GM12874 (cell line): ENCODE data around the gene STARD7.

Experiments
- TF ChIP-seq, protein P1 (sequence below): IDR thresholded peaks from 2 replicates; pipeline ENCODE4 v1.5.1; 2011; ENCODE audit warnings: low read depth, mild to moderate bottlenecking, control low read depth, low read length, moderate library complexity; ENCODE audit not compliant: insufficient read depth

The STARD7 gene

DNA sequence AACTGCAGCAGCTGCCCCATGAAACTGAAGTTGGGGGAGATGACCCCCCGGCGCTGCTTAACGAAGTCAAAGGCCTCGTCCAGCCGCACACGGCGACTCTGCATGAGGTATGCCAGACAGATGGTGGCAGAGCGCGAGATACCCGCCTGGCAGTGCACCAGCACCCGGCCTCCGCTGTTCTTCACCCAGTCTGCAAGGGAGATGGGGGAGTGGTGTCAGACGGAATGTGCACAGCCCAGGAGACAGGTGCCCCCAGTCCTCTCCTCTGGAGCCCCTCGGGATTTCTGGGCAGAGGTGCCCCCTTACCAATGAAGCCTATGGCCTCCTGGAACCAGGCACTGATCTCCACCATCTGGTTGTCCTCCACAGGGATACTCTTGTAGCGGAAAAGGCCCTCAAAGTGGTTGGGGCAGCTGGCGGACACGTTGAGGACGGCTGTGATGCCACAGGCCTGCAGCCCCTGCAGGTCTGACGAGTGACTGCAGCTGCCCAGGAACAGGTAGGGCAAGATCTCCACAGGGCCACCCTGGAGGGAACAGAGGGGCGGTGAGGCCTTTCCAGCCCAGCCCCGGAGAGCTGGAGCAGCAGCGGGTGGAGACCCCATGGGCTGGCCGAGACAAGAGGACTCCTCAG lies 64.7 kb downstream of the STARD7 start:
- TF ChIP-seq, protein P1, sequence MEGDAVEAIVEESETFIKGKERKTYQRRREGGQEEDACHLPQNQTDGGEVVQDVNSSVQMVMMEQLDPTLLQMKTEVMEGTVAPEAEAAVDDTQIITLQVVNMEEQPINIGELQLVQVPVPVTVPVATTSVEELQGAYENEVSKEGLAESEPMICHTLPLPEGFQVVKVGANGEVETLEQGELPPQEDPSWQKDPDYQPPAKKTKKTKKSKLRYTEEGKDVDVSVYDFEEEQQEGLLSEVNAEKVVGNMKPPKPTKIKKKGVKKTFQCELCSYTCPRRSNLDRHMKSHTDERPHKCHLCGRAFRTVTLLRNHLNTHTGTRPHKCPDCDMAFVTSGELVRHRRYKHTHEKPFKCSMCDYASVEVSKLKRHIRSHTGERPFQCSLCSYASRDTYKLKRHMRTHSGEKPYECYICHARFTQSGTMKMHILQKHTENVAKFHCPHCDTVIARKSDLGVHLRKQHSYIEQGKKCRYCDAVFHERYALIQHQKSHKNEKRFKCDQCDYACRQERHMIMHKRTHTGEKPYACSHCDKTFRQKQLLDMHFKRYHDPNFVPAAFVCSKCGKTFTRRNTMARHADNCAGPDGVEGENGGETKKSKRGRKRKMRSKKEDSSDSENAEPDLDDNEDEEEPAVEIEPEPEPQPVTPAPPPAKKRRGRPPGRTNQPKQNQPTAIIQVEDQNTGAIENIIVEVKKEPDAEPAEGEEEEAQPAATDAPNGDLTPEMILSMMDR: 0 out of 2 replicates have a peak, but pooled peaks have one; percentile 48

DNA sequence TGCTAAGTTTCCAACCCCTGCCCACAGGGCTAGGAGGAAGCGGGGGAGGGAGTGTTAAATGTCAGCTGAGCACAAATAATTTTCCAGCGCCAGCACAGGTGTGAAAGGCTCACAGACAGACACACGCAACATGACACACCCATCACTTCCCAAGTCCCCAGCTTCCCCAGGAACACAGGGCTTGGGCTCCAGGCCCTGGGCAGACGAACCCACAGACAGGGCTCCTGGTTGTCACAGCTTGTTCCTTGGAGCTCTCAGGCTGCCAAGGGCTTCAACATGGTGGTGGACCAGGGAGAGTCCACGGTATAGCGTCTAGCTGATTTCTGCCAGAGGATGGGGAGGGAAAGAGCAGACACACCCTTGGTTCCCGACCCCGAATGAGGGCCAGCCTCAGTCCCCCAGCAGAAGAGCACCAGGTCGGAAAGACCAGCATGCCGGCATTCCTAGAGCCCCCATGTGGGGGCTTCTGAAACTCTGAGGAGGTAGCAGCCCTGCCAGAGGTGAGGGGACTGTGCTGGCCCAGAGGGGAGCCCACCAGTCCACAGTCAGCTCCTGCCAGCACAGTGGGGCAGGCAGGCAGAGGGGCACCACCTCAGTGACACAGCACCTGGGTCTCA lies 65.3 kb downstream of the STARD7 start:
- TF ChIP-seq, protein P1: no peak

DNA sequence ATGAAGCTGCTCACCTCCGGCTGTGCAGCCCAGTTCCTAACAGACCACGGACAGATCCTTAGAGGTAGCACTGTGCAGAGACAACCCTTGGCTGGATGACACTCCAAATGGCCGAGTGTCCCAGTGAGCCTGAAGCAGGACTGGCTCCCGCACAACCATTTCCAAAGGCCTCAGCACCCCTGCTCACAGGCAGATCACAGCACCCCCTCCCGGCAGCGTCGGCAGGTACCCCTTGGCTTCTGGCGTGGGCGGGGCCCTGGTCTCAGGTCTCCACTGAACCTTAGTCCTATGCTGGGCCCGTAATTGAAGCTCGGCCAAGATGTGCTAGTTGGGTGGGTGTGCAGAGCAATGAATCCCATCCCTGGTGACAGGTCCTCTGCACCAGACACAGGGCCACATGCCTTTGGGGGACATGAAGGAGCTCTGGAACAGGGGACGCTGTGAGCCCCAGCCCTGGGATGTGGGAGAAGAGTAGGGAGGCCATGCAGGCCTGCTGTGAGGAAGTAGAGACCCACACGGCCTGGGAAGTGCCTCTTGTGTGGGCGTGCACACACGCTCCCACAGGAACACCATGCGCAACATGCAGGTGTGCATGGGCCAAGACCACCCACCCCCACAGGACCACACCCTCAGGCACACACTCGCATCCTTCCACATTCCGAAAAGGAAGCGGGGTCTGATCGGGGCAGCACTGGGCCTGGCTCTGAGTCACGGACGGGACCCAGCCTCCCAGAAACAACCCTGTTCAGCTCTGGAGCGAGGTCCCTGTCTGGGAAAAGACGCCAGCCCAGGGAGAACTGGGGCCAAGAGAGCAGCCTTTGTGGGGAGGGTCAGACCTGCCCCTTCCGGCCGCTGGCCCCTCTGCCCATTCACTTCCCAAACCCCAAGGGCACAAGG lies 66.2 kb downstream of the STARD7 start:
- TF ChIP-seq, protein P1: peak; percentile 69

DNA sequence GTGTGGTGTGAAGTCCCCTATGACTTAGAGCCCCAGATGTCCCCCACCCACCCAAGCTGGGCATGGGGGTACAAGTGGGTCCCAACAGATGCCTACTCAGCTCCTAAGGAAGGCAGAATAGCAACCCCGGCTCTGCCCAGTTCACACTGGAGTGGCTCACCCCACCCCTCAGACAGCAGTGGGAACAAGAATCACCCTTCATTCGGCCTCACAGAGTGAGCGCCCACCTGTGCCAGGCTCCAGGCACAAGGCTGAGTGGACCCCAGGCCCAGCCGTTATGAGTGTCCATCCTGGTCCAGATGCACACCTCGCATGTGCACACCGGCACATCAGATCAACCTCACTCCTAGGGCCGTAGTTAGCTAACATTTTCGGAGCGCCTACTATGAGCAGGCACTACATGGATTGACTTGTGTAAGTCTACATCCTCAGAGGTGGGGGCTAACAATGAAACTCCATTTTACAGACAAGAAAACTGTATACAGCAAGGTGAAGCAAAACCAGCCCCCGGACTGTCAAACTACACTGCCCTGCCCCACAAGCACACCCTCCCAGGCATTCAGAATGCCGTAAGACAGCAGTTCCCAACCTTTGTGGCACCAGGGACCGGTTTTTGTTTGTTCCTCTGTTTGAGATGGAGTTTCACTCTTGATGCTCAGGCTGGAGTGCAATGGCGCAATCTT lies 67.5 kb downstream of the STARD7 start:
- TF ChIP-seq, protein P1: no peak

DNA sequence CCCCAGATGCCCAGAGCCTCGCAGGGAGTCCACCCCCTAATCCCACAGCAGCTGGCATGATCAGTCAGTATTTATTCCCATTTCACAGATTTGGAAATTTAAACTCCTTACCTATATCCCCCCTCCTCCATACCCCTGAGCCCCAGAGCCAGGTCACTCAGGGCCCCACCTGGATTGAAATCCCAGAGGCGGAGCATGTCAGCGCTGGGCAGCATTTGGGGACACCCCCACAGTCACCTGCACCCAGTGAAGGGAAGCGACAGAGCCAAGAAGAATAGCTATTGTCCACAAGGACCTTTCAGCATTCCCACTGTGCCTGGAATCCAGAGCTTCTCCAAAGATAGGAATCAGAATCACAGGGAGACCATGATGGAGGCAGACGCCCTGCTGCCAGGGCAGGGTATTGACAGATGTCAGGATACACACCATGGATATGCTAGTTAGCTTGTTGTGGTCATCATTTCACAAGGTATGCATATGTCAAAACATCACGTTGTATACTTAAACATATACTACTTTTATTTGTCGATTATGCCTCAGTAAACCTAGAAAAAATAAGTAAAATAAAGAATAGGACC lies 69.4 kb downstream of the STARD7 start:
- TF ChIP-seq, protein P1: no peak

DNA sequence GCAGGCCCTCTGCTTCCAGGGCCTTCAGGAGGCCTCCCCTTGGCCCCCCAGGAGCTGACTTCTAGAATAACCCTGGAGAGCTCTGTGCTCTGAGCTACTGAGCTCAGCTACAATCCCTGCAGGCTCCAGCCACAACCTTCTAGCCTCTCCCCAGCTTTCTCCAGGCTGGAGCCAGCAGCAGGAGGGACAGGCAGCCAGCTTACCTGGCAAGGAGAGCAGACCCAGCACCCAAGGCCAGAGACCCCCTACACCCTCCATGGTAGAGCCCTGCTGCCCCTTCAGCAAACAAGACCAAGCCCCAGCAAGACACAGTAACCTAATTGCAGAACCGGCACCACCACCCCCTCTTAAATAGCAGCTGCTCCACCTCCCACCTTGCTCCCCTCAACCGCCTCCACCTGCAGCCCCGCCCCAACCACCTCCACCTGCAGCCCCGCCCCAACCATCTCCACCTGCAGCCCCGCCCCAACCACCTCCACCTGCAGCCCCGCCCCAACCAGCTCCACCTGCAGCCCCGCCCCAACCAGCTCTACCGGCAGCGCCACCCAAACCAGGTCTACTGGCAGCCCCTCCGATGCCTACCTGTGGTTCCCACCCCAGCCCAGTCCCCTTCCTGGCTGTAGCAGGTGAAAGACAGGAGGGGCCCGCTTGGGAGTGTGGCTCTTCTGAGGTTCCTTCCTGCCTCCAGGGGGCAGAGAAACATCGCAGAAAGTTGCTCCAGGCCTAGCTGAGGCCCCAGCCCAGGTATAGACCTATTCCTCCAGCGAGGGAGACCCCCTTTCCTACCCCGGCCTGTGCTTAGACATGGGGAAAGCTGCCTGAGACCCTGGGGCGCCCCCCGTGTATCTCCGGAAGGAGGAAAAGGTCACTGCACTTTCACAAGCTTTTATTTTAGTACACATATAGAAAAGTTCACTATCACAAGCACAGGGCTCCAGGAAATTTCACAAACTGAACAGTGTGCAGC lies 70.2 kb downstream of the STARD7 start, which contains the start of gene ASTL:
Gene ASTL (minus strand): TSS at position 324 of the 967 bp plus-strand sequence. CDS start 66 bp downstream, at position 258.
- TF ChIP-seq, protein P1: peak; percentile 69
